Fibroblast of skin of scalp (primary cell): Measurements from ENCODE around the gene FIZ1. TPM values are rescaled to one million over a fixed set of nuclear protein-coding genes. Genes with fewer than 3 reads are reported as not detected.

Experiments
- DNase-seq: peaks from one replicate; pipeline ENCODE4 v3.0.0-alpha.2; 2013
- polyA plus RNA-seq, 2 experiments: library from polyadenylated mRNA; unstranded; fragments of 120-200 nt; gene quantifications; one replicate each; pipeline ENCODE4 v1.2.1, GENCODE V29; 2013; ENCODE audit not compliant: insufficient read length in 2 of 2

Gene FIZ1, protein sequence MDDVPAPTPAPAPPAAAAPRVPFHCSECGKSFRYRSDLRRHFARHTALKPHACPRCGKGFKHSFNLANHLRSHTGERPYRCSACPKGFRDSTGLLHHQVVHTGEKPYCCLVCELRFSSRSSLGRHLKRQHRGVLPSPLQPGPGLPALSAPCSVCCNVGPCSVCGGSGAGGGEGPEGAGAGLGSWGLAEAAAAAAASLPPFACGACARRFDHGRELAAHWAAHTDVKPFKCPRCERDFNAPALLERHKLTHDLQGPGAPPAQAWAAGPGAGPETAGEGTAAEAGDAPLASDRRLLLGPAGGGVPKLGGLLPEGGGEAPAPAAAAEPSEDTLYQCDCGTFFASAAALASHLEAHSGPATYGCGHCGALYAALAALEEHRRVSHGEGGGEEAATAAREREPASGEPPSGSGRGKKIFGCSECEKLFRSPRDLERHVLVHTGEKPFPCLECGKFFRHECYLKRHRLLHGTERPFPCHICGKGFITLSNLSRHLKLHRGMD
- polyA plus RNA-seq (2013, experiment 1 of 2; ENCODE audit: insufficient read length): 11.3 TPM
- polyA plus RNA-seq (2013, experiment 2 of 2; ENCODE audit: insufficient read length): 11.1 TPM

DNA sequence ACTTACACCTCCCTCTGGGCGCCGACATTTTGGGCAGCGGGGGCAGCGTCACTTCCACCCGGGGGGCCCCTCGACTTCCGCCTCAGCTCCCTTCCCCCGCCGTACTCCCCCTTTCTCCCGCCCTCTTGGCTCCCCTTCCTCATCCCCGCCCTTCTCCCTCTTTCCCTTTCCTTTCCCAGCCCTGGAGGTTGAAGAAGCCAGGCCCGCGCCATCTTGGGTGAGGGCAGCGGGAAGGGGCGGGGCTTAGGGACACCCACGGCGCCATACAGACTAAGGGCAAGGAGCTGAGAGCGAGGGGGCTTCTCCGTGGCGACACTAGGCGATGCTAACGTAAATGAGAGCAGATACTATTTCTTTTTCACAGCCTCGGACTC lies at the start of gene FIZ1:
Gene FIZ1 (minus strand): TSS at position 50 of the 374 bp plus-strand sequence. CDS start 1,652 bp downstream, outside the sequence.
- peak; percentile 100 for DNase-seq

DNA sequence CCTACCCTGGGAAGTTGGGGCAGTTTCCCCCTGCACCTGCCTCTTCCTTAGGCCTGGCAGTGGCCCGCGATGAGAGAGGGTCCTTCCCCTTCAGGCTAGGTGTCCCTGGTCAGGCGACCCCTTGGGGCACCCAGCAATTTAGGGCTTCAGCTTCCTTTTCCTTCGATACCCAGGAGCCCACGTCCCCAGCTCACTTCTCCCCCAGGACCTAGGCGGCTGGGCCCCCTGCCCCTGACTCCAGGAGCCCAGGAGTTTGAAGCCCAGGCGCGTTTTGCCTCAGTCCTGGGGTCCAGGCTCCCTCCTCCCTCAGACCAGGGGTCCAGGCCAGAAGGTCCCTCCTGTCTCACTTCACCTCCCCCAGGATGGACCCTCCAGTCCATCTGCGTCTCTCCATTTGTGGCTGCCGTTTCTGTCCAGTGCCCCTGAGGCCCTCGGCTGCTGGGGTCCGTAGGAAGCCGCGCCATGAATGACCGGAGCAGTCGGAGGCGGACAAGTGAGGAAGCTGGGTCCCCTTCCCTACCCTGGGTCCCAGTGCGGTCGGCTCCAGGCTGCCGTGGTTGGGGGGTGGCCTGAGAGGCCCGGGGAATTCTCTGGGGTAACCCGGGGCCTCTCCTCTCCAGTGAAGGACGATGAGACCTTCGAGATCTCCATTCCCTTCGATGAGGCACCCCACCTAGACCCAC lies 49.4 kb upstream of the FIZ1 start:
- DNase-seq: no peak

DNA sequence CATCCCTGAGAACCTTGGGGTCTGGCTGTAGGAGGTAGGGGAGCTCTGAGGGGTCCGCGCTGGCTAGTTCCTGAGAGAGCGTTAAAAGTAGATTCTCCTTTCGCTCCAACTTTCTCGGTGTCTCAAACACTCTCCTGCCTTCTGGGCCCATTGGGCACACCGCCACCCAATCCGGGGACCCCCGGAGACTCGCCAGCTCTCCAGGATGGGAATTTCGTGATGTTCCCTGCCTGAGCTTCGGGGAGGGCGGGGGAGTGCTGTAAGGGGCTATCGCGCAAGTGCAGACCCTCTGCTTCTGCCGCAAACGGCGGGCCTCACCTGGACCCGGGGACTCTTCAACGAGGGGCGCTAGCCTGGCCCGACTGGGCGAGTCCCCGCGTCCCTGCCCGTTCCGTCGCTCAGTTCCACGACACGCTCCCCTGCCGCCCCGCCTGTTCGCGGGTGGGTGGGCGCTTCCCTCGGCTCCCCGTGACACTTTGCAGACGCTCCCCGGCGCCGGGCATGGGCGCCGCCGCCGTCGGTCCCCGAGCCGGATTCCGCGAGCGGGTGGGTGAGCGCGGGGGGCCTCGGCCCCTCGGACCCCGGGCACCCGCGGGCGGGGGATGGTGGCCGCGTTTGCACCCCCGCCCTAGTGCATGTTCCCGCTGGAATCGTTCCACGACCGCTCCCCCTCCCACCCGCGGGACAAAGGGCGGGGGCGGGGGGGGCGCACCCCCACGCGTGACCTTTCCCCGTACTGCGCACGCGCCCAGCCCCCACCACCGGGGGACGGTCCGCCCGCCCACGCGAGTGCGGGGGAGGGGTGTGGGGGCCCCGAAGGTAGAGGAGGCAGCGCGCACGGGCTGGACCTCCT lies 48.6 kb upstream of the FIZ1 start, which contains the start of gene CCDC106:
Gene CCDC106 (plus strand): TSS at position 481 of the 853 bp plus-strand sequence. CDS start 835 bp downstream, outside the sequence.
- DNase-seq: peak; percentile 81

DNA sequence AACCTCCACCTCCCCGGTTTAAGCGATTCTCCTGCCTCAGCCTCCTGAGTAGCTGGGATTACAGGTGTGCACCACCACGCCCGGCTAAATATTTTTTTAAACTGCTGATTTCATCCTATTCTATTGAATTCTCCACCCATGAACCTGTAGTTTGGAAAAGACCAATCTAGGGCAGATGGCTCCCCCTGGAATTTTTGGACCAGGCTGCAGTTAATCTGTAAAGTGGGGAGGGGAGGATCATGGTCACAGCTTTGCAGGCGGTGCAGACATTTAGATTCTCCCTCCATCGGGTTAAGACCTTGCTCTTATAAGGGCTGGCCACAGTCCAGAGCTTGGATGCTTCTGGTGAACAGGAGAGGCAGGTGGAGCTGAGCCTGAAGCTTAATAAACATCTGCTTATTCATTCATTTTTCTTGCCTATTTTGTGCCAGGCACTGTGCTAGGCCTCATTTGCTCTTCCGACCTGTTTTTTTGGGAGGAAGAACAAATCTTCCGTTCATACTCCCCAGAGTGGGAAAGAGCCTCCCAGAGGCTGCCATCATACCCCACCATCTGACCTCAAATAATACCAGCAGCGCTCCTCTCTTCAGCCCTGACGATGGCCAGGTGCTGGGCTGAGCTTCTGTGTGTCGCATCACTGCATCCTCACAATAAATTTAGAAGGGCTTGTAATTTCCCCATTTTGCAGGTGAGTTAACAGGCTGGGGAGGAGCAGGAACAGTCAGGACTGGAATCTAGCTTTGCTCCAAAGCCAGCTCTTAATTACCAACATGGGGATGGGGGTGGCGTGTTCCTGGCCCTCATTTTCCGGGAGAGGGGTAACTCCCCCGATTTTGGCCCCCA lies 47.8 kb upstream of the FIZ1 start:
- DNase-seq: no peak

DNA sequence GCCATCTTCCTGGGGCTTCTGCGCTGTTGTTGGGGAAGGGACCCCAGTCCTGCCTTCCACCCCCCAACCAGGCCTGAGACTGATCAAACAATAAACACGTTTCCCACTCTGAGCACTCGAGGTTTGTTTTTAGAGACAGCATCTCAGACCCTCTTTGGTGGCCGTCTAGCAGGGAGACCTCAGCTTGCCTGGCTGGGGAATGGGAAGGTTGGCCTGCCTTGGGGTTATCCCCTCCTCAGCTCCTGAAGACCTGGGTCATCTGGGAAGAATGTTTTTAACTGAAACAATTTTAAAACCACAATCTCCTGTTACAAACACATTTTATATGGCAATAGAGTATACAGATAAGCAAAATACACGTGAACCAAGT lies 46.2 kb upstream of the FIZ1 start:
- DNase-seq: no peak

DNA sequence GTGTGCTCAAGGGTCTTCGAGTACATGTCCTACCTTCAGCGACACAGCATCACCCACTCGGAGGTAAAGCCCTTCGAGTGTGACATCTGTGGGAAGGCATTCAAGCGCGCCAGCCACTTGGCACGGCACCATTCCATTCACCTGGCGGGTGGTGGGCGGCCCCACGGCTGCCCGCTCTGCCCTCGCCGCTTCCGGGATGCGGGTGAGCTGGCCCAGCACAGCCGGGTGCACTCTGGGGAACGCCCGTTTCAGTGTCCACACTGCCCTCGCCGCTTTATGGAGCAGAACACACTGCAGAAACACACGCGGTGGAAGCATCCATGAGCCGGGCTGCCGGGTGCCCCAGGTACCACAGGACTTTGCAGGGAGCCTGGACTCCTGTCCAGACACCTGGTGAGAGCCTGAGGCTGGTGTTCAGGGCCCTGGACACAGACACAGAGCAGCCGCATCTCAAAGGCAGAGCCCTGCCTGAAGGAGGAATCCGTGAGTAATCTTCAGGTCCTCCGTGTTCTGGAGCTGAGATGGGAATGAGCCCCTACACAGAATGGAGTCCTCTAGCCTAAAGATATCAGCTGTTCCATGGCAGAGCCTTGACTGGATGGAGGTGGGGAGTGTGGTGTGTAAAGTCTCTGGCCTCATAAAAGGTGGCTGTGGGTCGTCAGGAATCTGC lies 45.7 kb upstream of the FIZ1 start:
- no peak for DNase-seq

DNA sequence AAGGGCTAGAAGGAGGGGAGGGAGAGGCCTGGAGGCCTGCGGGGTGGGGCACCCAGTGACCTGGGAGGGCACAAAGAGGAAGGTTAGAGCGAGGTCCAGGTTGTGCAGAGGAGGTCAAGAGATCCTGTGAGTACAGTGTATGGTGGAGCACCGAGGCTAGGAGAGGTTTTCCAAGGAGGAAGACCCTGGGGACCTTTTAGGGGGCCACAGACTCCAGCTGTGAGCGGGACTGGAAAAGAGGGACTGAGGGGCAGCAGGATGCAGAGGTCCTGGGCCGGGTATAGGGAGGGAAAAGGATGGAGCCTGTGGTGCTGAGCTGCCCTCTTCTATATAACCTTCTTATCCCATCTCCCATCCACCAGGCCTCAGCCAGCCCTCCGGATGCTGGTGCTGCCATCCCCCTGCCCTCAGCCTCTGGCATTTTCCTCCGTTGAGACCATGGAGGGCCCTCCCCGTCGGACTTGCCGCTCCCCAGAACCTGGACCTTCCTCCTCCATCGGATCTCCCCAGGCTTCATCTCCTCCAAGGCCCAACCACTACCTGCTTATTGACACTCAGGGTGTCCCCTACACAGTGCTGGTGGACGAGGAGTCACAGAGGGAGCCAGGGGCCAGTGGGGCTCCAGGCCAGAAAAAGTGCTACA lies 45.0 kb upstream of the FIZ1 start:
- DNase-seq: no peak

DNA sequence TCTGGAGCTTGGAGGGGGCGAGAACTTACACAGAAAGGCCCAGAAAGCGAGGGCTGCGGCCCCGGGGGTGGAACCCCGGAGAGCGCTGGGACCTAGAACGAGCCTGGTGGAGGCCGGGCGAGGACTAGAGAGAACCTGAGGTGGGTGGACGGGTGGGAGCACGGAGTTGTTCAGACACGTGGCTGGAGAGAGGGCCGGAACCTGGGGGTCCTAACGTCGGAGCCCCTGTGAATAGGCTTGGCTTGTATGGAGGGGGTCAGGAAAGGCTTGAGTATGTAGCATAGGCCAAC lies 44.5 kb upstream of the FIZ1 start:
- DNase-seq: no peak

DNA sequence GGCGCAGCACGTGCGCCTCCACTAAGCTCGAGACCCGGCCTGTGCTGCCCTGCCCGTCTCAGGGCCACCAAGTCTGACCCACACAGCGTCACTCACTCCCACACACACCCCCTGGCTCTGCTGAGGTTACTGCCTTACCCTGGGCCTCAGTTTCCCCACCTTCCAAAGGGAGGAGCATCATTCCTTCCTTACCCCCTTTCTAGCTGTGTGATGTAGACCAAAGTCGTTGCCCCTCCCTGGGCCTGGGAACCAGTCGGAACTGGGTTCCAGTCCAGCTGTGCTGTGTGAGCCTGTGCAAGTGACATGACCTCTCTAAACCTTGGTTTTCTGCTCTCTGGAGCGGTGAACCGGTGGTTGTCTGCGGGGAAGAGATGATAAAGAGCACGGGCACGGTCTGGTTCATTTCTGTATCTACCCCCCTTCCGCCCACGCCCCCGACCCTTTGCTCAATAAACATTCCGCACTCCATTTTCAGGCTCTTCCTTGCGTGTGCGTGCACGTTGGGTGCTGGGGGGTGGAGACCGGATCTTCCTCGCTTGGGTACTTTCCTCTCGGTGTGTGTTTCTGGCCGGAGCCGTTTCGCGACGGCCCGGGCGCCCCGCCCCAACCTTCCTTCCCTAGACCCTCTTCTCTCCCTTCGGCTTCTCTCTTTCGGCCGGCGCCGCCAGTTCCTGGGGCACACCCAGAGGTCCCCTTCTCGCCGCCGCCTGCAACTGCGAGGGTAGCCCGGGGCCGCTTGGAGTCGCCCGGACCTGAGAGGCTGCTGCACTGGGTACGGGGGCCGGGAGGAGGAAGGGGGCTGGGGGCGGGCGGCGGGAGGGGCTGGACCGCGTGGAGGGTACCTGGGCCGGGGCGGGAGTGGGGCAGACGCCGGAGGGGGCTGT lies 43.9 kb upstream of the FIZ1 start, which contains the start of gene ZNF581:
Gene ZNF581 (plus strand): TSS at position 647 of the 884 bp plus-strand sequence. CDS start 923 bp downstream, outside the sequence.
- DNase-seq: peak; percentile 73

DNA sequence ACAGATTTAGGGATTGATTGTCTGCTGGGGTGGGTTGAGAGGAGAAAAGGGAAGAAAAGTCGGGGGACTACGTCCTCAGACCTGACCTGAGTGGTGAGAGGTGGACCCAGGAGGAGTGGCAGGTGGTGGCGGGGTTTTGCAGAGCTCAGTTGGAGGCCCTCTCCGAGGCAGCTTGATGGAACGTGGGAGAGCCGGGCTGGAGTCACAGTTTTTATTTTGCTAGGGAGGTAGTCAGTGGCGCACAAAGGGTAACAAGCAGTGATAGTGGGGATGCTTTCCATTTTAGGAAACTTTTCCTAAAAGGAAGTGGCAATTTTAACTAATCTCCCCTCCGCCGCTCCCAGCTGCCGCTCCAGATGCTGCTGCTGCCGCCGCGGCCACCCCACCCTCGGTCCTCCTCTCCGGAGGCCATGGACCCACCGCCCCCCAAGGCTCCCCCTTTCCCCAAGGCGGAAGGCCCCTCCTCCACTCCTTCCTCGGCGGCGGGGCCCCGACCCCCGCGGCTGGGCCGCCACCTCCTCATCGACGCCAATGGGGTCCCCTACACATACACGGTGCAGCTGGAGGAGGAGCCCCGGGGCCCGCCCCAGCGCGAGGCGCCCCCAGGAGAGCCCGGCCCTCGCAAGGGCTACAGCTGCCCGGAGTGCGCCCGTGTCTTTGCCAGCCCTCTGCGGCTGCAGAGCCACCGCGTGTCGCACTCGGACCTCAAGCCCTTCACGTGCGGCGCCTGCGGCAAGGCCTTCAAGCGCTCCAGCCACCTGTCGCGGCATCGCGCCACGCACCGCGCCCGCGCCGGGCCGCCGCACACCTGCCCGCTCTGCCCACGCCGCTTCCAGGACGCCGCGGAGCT lies 43.1 kb upstream of the FIZ1 start:
- DNase-seq: no peak

DNA sequence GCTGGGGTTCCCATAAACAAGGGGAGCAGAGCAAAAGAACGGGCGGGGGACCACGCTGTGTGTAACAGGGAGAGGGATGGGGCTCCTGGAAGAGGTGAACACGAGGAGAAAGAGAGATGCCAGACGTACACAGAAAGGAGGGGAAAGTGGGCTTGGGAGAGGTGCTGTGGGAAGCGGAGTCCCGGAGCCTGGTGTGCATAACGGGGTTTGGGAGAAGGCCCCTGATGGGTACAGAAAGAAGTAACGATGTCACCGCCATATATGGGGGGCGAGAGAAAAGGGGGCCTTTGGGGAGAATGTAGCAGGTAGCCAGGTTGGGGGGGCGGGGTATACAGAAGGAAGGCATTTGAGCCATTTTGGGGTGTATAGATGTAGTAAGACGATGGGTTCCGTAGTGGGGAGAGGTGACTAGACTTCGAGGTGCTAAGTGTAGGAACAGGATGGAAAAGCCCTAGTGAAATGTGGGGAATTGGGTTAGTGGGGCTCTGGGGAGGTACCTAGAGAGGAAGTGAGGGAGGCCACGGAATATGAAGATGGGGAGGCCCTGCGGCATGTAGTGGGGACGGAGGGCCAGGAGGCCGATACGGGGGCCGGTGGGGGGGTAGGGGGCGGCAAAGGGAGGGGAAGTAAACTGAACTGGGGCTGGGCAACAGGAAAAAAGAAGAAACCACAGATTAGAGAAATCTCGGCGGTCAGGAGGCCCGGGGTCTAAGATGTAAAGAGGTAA lies 42.3 kb upstream of the FIZ1 start:
- DNase-seq: no peak

DNA sequence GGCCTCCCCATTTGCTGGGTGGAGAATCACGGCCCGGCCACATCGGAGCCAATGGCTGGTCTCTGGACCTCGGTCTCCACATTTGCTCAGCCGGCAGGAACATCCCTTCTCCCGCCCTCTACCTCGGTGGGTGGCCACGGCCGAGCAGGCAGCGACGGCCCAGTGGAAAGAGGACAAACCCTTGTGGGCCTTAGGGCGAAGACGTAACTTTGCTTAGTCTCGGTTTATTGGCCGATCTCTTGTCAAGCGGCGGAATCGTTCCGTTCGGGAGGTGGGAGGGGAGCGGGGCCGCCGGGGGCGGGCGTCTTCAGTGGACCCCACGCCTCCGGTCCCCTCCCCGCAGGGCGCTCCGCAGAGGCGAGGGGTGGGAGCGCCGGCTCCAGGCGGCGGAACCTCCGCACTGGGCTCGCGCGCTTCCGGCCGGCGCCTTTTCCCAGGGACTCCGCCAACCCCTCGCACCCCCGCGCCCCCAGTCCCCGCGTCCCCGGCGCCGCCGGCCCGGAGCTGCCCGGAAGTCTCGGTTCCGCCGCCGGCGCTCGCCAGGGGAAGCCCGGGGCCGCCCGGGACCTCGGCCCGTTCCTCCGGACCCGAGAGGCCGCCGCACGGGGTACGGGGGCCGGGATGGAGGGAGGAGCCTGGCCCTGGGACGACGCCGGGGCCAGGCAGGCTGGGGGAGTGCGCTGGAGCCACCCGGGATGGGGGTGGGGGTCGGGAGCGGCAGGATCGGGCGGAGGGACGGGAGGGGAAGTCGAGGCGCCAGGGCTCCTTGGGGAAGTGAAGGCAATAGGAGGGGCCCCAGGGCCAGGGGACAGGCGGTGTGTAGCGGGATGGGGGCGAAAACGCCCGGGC lies 41.5 kb upstream of the FIZ1 start, which contains the start of gene ZNF580:
Gene ZNF580 (plus strand): TSS at position 426 of the 849 bp plus-strand sequence. CDS start 1,507 bp downstream, outside the sequence.
- peak; percentile 87 for DNase-seq

DNA sequence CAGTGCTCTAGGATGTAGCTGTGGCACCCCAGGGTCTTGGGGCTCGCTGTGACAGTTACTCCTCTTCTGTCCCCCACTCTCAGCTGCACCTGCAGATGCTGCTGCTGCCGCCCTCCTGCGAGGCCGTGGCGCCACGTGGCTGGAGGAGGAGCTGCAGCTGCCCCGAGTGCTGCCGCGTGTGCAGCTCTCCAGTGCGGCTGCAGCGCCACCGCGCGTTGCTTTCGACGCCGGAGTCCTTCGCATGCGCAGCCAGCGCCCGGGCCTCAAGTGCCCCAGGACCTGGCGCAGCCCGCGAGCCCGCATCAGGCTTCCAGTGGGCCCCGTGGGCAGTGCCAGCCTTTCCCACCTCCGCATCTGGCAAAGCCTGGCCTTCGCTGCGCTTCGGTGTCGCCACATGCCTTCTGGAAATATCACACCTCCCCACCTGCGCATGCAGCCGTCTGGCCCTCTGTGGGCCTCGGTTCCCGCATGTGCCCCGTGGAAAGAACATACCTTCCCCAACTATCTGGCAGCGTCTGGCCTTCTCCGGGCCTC lies 40.8 kb upstream of the FIZ1 start:
- peak; percentile 82 for DNase-seq

DNA sequence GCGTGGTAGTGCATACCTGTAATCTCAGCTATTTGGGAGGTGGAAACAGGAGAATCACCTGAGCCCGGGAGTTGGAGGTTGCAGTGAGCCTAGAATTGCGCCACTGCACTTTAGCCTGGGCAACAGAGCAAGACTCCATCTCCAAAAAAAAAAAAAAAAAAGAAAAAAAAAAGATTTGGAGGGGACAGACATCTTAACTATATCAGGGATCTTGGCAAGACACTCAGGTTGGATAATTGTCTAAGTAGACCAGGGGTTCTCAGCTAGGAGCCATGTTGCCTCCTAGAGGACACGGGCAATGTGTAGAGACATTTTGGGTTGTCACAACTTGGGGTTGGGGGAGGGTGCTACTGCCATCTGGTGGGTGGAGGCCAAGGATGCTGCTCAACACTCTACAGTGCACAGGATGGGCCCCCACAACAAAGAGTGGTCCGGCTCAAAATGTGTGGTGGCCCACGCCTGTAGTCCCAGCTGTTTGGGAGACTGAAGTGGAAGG lies 39.6 kb upstream of the FIZ1 start:
- DNase-seq: peak; percentile 55

DNA sequence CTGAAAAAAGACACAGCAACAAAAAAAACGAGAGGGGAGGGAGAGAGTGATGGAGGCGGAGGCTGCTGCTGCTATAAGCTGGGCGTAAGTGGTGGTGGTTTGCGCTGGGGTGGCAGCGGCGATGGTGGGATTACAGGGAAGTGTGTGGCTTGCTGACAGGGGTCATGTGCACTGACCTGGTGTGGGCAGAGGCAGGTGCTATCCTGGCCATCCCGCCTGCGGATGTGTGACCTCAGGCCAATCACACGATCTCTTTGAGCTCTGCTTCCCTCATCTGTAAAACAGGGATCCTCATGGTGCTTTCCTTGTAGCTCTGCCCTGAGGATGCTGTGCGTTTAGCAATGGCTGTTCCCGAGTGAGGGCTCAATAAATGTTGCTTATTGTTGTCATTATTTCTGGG lies 38.2 kb upstream of the FIZ1 start:
- DNase-seq: no peak

DNA sequence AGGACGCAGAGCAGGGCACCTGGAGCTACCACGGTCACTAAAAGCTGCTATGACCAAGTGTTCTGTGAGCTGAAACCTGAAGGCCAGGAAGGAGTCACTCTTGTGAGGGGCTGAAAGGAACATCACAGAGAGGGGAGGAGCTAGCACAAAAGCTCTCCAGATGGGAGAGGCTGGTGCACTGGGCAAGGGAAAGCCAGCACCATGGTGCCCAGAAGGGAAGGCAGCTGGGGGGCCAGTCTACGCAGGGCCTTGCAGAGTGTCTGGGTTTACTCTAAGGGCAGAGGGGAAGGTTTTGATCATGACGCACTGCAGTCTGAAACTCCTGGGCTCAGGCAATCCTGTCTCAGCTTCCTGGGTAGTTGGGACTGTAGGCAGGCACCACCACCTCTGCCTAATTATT lies 37.4 kb upstream of the FIZ1 start:
- no peak for DNase-seq
